ENCODE data around the gene SRY.

DNA sequence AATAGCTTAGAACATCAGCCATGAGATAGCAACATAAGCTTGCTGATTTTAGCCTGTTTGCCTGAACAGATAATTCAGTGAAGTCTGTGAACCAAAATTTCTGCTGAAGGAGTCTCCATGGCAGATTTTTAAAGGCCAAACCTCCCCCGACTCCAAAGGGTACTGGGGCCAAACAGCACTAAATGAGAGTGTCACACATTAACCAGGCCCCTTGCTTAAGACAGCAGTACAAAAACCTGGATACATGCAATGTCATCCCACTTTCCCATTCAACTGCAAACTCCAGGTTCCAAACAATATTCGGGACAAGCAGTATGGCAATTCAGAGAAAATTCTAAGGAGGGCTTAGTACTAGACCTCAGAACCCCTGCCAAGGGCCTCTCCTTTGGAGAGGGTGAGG, 49.6 kb upstream of the SRY start:
- no peak for TF ChIP-seq CTCF (IDR thresholded peaks at IDR 0.05)
- no peak for TF ChIP-seq POLR2A (IDR thresholded peaks at IDR 0.05)
